ENCODE measurements around the gene NAA15. TPM values are rescaled to one million over a fixed set of nuclear protein-coding genes. Genes with fewer than 3 reads are reported as not detected.
"Not testable (repeated sequence)": the region's sequence is repeated elsewhere in the genome, so short reads cannot be mapped to it uniquely, and the experiment has no call there.

Gene NAA15
- total RNA-seq, 2 donors from 2014 or later, result 56.0 to 71.9 TPM

DNA sequence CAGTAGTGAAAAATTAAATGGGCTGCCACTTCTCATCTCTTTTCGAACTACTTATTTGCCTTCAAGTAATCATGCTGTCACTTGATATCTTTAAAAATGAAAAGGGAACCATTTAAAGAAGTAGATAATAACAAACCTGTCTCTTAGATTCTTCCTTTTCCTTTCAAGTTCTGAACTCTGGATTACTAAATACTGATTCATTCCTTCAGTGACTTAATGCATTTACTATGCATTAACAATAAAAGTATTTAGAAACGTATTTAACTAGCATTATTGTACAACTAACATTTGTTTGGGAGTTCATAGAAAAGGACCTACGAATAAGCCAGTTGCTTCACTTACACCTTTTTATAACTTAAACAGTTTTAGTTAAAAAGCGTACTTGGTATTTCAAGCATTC, 91.5 kb downstream of the NAA15 start:
- no peaks in the 10 kb centered on the region for H3K9me3 Mint-ChIP-seq
- peaks cover 4 to 12% of the 10 kb centered on the region in 2 donors for H3K36me3 Mint-ChIP-seq (ENCODE audit: insufficient read depth in 2 of 2)
- ATAC-seq (replicated peaks in 1 of 2) (no peak), DNase-seq (no peak)
- no peak overlapping the region for H3K4me3 Mint-ChIP-seq
- H3K4me1 Mint-ChIP-seq (ENCODE audit: low read depth), result no peaks in the 10 kb centered on the region
- peak overlapping the region; percentile 59 for H3K27ac Mint-ChIP-seq
- H3K27me3 Mint-ChIP-seq (ENCODE audit: low read depth), result no peaks in the 10 kb centered on the region

DNA sequence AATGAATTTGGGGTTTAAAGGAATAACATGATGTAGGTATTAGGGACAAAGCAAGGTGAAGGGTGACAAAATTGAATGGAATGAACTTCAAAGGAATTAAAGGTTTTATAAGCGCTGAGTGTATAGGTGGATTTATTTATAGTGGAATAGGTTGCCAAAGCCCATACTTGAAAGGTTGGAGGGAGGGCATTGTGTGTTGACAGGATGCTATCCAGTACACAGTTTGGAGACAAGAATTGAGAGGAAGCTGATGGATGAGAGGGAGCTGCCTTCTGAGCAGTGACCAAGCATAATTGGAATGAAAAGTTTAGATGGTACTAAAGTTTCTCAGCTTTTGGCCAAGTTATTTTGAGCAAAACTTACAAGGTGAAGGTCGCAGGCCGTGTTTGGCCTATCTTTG, 100.1 kb downstream of the NAA15 start:
- H3K36me3 Mint-ChIP-seq (ENCODE audit: insufficient read depth in 2 of 2), result peaks cover 2 to 4% of the 10 kb centered on the region in 2 donors
- no peak overlapping the region for H3K27ac Mint-ChIP-seq
- no peak for DNase-seq
- no peaks in the 10 kb centered on the region for H3K9me3 Mint-ChIP-seq
- H3K4me3 Mint-ChIP-seq, result no peak overlapping the region
- H3K4me1 Mint-ChIP-seq (ENCODE audit: low read depth), result no peaks in the 10 kb centered on the region
- no peaks in the 10 kb centered on the region for H3K27me3 Mint-ChIP-seq (ENCODE audit: low read depth)
- ATAC-seq (replicated peaks in 1 of 2), result no peak

DNA sequence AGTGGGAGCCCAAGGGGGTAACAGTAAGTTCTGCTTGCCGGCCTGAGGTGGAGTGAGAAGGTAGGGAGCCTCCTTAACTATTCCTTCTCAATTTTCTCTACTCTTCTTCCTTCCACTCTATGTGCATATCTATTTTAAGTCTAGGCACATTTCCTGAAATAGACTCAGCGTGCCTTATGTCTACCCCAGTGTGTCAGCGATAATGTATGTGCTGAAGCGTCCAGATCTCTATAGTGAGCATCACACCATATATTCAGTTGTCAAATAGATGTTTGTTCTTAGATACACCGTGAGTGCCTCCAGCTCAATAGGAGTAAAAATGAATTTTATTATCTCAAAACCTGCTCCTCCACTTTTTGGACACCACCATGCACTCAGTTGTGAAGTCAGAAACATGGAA, 101.1 kb downstream of the NAA15 start:
- DNase-seq (no peak), ATAC-seq (replicated peaks in 1 of 2) (no peak)
- H3K4me3 Mint-ChIP-seq, result no peak overlapping the region
- H3K27me3 Mint-ChIP-seq (ENCODE audit: low read depth), result no peaks in the 10 kb centered on the region
- no peaks in the 10 kb centered on the region for H3K4me1 Mint-ChIP-seq (ENCODE audit: low read depth)
- peaks cover 2 to 5% of the 10 kb centered on the region in 2 donors for H3K36me3 Mint-ChIP-seq (ENCODE audit: insufficient read depth in 2 of 2)
- H3K27ac Mint-ChIP-seq, result no peak overlapping the region
- no peaks in the 10 kb centered on the region for H3K9me3 Mint-ChIP-seq

DNA sequence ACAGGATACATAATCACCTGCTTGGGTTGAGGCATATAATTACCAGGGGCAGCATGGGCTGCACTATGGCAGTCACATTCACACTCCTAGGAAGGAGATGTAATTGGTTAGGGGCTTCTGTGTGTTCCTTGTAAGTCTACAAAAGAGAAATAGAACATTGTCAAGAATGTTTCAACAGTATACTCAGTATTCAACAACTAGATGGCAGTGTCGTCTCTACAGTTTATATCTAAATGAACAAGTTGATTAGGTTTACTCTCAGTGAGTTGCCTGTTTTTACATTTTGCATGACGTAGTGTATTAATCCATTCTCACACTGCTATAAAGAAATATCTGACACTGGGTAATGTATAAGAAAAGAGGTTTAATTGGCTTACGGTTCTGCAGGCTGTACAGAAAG, 102.2 kb downstream of the NAA15 start:
- peaks cover 2 to 5% of the 10 kb centered on the region in 2 donors for H3K36me3 Mint-ChIP-seq (ENCODE audit: insufficient read depth in 2 of 2)
- H3K4me3 Mint-ChIP-seq, result no peak overlapping the region
- no peaks in the 10 kb centered on the region for H3K9me3 Mint-ChIP-seq
- no peak overlapping the region for H3K27ac Mint-ChIP-seq
- no peaks in the 10 kb centered on the region for H3K4me1 Mint-ChIP-seq (ENCODE audit: low read depth)
- ATAC-seq (replicated peaks in 1 of 2) (peak in 1 of 2 donors; percentile 7), DNase-seq (no peak)
- no peaks in the 10 kb centered on the region for H3K27me3 Mint-ChIP-seq (ENCODE audit: low read depth)

DNA sequence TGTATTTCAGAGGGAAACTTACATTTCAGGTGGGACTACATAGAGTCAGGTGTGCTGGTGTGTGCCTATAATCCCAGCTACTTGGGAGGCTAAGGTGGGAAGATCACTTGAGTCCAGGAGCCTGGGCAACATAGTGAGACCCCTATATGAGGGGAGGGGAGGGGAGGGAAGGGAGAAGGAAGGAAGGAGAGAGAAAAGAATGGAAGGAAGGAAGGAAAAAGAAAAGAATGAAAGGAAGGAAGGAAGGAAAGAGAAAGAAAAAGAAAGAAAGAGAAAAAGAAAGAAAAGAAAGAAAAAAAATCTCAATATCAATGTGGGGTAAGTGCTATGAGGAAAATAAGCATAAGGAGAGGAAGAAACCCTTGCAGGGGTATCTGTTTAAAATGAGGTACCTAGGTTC, 109.0 kb downstream of the NAA15 start:
- DNase-seq (no peak), ATAC-seq (replicated peaks in 1 of 2) (no peak)
- H3K27me3 Mint-ChIP-seq (ENCODE audit: low read depth), result no peaks in the 10 kb centered on the region
- no peaks in the 10 kb centered on the region for H3K4me1 Mint-ChIP-seq (ENCODE audit: low read depth)
- peaks cover 0 to 3% of the 10 kb centered on the region in 2 donors for H3K9me3 Mint-ChIP-seq
- peak overlapping the region; percentile 13 for H3K27ac Mint-ChIP-seq
- H3K36me3 Mint-ChIP-seq (ENCODE audit: insufficient read depth in 2 of 2), result peaks cover 4 to 5% of the 10 kb centered on the region in 2 donors
- no peak overlapping the region for H3K4me3 Mint-ChIP-seq

DNA sequence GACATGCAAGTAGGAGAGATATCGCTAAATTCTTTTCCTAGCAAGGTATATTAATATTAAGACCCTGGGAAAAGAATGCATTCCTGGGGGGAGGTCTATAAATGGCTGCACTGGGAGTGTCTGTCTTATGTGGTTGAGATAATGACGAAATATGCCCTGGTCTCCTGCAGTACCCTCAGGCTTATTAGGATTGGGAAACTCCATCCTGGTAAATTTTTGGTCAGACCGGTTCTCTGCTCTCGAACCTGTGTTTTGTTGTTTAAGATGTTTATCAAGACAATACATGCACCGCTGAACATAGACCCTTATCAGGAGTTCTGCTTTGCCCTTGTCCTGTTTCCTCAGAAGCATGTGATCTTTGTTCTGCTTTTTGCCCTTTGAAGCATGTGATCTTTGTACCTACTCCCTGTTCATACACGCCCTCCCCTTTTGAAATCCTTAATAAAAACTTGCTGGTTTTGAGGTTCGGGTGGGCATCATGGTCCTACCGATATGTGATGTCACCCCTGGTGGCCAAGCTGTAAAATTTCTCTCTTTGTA, 113.4 kb downstream of the NAA15 start:
- not testable (repeated sequence) for H3K27ac Mint-ChIP-seq; H3K27me3 Mint-ChIP-seq (ENCODE audit: low read depth); DNase-seq; H3K4me3 Mint-ChIP-seq; H3K9me3 Mint-ChIP-seq; ATAC-seq (replicated peaks in 1 of 2)
- Mint-ChIP-seq H3K4me1 (ENCODE audit: low read depth) (peaks cover 13% of the 10 kb centered on the region), H3K36me3 (ENCODE audit: insufficient read depth in 2 of 2) (peaks cover 4 to 18% of the 10 kb centered on the region in 2 donors)

DNA sequence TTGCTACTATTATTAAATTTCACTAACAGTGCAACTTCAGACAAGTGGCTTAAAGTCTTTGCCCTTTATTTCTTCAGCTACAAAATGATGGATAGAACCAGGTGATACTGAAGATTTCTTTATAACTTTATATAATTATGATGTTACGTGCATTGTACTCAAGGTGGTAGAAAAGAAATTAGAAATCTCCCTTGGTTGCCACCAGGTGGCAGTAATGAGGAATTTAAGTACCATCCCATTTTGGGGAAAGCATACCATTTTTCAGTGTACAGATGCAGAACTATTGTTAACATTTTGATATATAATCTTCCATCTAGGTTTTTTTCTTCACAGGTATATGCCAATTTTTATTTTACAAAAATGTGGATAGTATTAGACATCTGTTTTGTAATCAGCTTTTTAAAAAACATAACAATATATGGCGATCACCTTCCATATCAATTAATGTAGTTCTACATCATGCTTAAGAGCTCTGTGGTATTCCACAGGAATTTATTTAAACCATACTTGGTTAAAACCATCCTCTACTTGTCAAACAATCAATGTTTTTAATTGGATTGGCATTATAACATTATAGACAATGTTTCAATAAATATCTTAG, 114.9 kb downstream of the NAA15 start:
- H3K9me3 Mint-ChIP-seq, result peaks cover 0 to 3% of the 10 kb centered on the region in 2 donors
- H3K27ac Mint-ChIP-seq, result no peak overlapping the region
- DNase-seq (peak; percentile 7 to 29), ATAC-seq (replicated peaks in 1 of 2) (peak in 1 of 2 donors; percentile 42)
- no peak overlapping the region for H3K4me3 Mint-ChIP-seq
- H3K27me3 Mint-ChIP-seq (ENCODE audit: low read depth), result no peaks in the 10 kb centered on the region
- H3K4me1 Mint-ChIP-seq (ENCODE audit: low read depth), result peaks cover 14% of the 10 kb centered on the region
- peaks cover 4 to 21% of the 10 kb centered on the region in 2 donors for H3K36me3 Mint-ChIP-seq (ENCODE audit: insufficient read depth in 2 of 2)

DNA sequence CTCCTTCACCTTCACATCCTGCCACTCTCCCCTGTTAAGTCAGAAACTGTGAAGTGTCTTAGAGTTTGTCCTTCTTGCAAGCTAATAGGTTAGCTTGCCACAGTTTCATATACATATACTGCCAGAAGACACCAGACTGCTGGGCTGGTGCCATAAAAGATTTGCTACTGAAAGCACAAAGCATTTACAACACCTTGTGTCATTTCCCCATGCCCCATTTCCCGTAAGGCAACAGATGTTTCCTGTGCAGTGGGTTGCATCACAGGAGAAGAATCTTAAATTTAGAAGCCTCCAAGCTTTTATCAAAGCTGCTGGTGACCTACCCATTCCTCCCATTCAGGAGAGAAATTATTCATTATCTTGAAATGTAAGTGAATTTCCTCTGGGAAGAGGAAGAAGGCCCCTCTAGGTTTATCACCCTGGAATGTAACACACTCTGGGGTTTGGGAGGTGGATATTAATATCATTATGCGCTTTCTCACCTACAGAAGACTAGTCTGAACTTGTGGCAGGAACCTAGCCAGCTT, 118.1 kb downstream of the NAA15 start:
- Mint-ChIP-seq H3K27me3 (ENCODE audit: low read depth) (no peaks in the 10 kb centered on the region), H3K4me3 (peak overlapping the region; percentile 45 to 56), H3K36me3 (ENCODE audit: insufficient read depth in 2 of 2) (peaks cover 3 to 34% of the 10 kb centered on the region in 2 donors), H3K9me3 (peaks cover 3 to 5% of the 10 kb centered on the region in 2 donors), H3K27ac (peak overlapping the region; percentile 24), H3K4me1 (ENCODE audit: low read depth) (peaks cover 14% of the 10 kb centered on the region)
- peak; percentile 24 to 33 for DNase-seq
- peak; percentile 69 to 78 for ATAC-seq (replicated peaks in 1 of 2)

DNA sequence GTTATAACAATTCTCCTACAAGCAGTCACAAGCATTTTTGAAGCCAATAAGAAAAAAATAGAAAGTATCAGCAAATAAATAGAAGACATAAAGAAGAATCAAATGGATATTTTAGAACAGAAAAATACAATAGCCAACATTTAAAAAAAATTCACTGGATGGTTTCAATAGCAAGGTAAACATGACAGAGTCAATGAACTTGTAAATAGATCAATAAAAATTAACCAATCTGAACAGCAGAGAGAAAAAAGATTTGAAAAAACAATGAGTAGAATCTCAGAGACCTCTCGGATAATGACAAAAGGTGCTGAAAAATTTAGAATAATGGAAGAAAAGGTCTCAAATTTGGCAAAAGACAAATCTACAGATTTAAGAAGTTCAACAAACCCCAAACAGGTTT, 119.3 kb downstream of the NAA15 start:
- no peak overlapping the region for H3K4me3 Mint-ChIP-seq
- H3K27ac Mint-ChIP-seq, result peak overlapping the region; percentile 80
- H3K9me3 Mint-ChIP-seq, result peaks cover 2 to 3% of the 10 kb centered on the region in 2 donors
- H3K27me3 Mint-ChIP-seq (ENCODE audit: low read depth), result no peaks in the 10 kb centered on the region
- peaks cover 3 to 31% of the 10 kb centered on the region in 2 donors for H3K36me3 Mint-ChIP-seq (ENCODE audit: insufficient read depth in 2 of 2)
- peaks cover 14% of the 10 kb centered on the region for H3K4me1 Mint-ChIP-seq (ENCODE audit: low read depth)
- no peak for DNase-seq
- ATAC-seq (replicated peaks in 1 of 2), result no peak

DNA sequence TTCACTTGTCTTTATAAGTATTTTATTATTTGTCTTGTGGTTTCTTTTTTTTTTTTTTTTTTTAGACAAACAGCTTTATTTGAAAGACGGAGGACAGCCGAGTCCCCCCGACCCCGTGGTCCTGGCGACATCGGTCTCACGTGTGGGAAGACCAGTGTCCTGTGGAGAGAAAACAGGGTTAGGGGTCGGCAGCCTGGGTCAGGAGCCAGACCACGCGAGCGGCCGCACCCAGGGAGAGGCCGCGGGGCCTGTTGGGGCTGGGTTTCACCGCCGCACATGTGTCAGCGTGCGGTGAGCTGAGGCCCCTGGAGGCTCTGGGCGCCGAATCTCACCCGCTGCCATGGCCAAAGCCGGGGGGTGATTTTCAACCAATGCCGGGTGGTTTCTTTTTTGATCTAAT, 134.8 kb downstream of the NAA15 start:
- peaks cover 18 to 45% of the 10 kb centered on the region in 2 donors for H3K36me3 Mint-ChIP-seq (ENCODE audit: insufficient read depth in 2 of 2)
- H3K27me3 Mint-ChIP-seq (ENCODE audit: low read depth), result no peaks in the 10 kb centered on the region
- H3K4me1 Mint-ChIP-seq (ENCODE audit: low read depth), result peaks cover 13% of the 10 kb centered on the region
- ATAC-seq (replicated peaks in 1 of 2), result no peak
- DNase-seq, result no peak
- peaks cover 10 to 17% of the 10 kb centered on the region in 2 donors for H3K9me3 Mint-ChIP-seq
- H3K4me3 Mint-ChIP-seq, result no peak overlapping the region
- H3K27ac Mint-ChIP-seq, result peak overlapping the region; percentile 77

DNA sequence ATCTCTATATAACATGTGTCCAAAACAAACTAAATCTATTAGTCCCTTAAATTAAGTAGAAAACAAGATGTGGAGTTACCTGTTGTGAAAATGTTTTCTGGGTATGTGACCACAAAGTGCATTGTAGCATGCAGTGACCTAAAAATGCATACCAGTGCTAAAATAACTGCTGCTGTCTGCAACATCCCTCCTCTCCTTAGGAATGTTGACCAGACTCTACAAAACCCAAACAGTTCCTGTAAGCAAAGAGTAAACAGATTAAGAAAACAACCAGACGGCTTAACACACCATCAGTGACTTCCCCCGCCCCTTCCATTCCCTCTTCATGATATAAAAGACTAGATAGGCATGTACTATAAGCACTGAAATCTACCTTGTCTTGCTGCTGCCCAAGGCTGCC, 136.8 kb downstream of the NAA15 start:
- no peak for DNase-seq

DNA sequence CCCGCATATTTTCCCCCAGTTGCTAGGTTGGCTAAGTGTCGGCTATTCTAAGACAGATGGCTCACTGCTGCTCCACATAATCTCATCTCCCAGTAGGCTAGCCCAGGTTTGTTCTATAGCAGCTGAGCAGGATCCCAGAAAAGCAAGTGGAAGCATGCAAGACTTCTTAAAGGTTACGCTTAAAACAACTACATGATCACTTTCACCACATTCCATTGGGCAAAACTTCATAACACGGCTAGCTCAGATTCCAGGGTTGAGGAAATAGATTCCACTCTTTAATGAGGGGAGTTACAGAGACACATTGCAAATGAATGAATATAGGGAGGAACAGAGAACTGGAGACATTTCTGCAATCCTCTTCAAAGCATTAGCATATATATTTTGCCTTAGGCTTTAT, 139.7 kb downstream of the NAA15 start:
- Mint-ChIP-seq H3K36me3 (ENCODE audit: insufficient read depth in 2 of 2) (peaks cover 19 to 39% of the 10 kb centered on the region in 2 donors), H3K4me1 (ENCODE audit: low read depth) (peaks cover 5% of the 10 kb centered on the region), H3K9me3 (peaks cover 10 to 15% of the 10 kb centered on the region in 2 donors), H3K27me3 (ENCODE audit: low read depth) (no peaks in the 10 kb centered on the region), H3K4me3 (no peak overlapping the region), H3K27ac (no peak overlapping the region)
- DNase-seq (no peak), ATAC-seq (replicated peaks in 1 of 2) (no peak)

More for the DNA sequence above, 136.8 kb downstream of the NAA15 start:
- Mint-ChIP-seq H3K4me1 (ENCODE audit: low read depth) (peaks cover 13% of the 10 kb centered on the region), H3K4me3 (no peak overlapping the region), H3K9me3 (peaks cover 10 to 15% of the 10 kb centered on the region in 2 donors), H3K36me3 (ENCODE audit: insufficient read depth in 2 of 2) (peaks cover 19 to 39% of the 10 kb centered on the region in 2 donors), H3K27me3 (ENCODE audit: low read depth) (no peaks in the 10 kb centered on the region), H3K27ac (no peak overlapping the region)
- no peak for ATAC-seq (replicated peaks in 1 of 2)

DNA sequence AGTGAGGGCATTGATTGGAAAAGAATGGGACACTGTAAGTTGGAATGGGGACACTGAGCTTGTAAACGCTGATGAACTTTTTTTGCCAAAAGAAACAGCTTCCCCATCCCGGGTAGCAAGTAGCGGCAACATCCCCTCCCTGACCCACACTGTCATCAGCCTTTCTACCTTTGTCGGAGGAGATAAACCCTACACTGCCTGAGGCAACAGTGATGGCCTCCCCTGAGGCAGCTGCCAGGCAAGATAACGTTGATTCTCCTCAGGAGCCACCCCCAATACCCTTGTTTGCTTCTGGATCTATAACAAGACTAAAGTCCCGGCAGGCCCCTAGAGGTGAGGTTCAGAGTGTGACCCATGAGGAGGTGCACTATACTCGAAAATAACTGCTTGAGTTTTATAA, 142.4 kb downstream of the NAA15 start:
- H3K9me3 Mint-ChIP-seq, result peaks cover 7 to 8% of the 10 kb centered on the region in 2 donors
- no peaks in the 10 kb centered on the region for H3K4me1 Mint-ChIP-seq (ENCODE audit: low read depth)
- H3K27ac Mint-ChIP-seq, result no peak overlapping the region
- no peak for DNase-seq
- no peak overlapping the region for H3K4me3 Mint-ChIP-seq
- peaks cover 9 to 17% of the 10 kb centered on the region in 2 donors for H3K36me3 Mint-ChIP-seq (ENCODE audit: insufficient read depth in 2 of 2)
- ATAC-seq (replicated peaks in 1 of 2), result no peak
- no peaks in the 10 kb centered on the region for H3K27me3 Mint-ChIP-seq (ENCODE audit: low read depth)
